Activated naive CD4-positive, alpha-beta T cell treated with anti-CD3 and anti-CD28 coated beads, Interleukin-2, amount 50 U/mL, for 16 hours (primary cell): ENCODE results near the gene SAPCD2.

Experiments
- DNase-seq: peaks from one replicate; pipeline ENCODE4 v3.0.0-alpha.2; 2020

SAPCD2 gene

DNA sequence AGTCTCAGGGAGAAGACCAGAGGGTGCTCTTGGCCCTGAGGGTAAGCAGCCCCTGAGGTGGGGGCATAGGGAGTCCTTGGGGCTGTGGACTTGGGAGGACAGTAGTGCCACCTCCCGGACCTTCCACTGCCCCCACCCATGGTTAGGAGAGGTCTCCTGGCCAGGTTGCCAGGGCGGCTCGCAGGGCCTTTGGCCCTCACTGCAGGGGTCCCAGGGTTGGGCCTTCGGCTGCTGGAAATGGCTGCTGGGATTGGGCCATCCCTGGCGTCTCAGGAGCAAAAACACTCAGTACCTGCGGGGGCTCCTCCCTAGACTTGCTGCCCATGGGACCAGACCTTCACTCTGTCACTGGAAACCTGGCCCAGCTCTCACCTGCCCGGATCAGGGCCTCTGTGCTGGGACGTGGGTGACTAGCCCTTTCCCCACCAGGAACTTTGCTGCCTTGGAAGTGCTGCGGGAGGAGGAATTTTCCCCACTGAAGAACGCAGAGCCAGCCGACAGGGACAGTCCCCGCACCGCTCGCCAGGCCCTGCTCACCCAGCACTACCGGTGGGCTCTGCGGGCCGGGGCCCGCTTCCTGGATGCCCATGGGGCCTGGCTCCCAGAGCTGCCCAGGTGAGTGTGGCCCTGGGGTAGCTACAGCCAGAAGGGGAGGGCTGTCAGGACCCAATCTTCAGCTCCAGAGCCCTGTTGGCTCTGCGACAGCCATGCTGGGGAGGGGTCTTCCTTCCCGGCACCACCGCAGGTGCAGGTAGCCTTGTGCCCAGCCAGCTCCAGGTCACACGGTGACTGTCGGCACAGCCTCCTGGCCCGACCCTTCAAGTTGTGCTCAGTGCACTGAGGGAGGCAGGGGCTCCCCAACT lies 10.1 kb upstream of the SAPCD2 start:
- DNase-seq, result no peak

DNA sequence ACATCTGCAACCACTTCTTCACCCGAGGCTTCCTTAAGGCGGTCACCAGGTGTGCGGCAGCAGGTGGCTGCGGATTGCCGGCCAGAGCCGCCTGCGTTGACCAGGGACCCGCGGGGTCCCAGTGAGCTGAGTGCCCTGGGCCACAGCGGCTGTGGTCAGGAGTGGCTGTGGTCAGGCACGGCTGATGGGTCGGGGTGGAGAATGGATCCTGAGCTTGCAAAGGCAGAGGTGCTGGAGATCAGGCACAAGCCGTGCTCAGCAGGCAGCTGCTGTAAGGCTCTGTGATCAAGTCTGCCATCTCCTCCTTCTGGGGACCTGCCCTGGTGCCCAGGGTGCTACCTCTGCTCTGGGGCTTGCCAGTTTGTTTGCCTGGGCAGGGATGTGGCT lies 9.0 kb upstream of the SAPCD2 start:
- DNase-seq, result no peak

DNA sequence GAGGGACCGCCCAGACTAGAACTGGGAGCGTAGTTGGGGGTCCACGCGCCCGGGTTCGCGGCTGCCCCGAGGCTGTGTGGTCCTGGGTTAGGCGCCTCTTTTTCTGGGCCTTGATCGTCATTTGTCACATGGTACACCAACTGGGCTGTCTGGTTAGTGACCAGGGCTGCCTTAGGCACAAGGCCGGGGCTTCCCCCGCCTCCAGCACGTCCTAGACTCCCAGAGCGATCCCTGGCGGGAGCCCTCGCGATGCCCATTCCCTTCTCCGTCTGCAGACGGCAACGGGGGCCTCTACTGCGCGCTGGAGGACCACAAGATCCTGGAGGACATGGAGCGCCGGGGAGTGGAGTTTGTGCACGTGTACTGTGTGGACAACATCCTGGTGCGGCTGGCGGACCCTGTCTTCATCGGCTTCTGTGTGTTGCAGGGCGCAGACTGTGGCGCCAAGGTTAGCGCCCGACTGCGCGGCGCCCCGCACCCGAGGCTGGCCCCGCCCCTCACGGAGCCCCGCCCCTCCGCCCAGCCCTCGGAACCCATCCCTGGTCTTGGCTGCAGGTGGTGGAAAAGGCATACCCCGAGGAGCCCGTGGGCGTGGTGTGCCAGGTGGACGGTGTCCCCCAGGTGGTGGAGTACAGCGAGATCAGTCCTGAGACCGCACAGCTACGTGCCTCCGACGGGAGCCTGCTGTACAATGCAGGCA lies 8.5 kb upstream of the SAPCD2 start:
- no peak for DNase-seq

DNA sequence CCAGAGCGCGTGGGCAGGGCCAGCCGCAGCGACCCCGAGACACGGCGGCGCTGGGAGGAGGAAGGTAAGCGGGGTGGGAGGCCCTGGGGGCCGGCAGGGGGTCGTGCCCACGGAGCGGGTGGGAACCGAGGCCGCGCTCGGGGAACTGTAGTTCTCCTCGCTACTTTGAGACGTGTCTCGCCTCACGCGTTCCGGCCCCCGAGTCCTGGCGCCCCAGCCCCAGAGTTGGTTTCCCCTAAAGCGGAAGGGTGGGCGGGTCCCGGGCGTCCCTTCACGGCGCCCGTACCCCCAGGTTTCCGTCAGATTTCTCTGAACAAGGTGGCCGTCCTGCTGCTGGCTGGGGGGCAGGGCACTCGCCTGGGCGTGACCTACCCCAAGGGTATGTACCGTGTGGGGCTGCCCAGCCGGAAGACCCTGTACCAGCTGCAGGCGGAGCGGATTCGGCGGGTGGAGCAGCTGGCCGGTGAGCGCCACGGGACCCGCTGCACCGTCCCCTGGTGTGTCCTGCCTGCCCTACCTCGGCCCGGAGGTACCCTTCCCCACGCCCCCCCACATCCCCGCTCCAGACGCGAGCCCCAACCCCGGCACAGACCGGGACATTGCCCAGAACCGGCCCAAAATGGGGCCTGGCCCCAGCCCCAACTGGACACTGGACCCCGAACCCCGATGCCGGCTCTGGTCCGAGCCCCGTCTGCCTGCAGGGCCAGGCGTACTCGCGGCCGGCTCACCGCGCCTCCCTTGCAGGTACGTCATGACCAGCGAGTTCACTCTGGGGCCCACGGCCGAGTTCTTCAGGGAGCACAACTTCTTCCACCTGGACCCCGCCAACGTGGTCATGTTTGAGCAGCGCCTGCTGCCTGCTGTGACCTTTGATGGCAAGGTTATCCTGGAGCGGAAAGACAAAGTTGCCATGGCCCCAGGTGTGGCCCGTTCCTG lies 7.7 kb upstream of the SAPCD2 start:
- DNase-seq, result peak; percentile 30

DNA sequence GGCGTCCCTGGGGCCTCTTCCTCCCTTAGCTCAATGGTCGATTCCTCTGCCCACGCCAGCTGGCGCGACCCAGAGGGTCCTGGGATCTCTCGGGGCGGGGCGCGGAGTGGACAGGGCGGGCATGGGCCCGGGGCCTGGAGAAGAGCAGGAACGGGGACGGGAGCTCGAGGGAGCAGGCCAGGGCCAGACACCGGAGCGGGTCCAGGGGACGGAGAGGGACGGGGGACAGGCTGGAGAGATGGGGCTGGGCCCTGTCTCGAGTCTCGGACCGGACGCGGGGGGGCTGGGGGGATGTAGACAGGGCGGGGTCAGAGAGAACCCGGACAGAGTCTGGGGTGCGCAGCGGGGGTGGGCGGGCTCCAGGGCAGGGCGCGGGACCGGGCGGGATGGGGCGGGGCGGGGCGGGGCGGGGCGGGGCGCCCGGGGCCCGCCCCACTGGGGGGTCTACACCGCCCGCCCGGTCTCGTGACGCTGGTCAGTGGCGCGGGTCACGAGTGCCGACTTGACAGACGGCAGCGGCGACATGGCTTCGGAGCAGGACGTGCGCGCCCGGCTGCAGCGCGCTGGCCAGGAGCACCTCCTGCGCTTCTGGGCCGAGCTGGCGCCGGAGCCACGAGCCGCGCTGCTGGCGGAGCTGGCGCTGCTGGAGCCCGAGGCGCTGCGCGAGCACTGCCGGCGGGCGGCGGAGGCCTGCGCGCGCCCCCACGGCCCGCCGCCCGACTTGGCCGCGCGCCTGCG lies 6.8 kb upstream of the SAPCD2 start, which contains the start of gene UAP1L1:
TSS of gene UAP1L1 (plus strand) at position 508 of the 738 bp plus-strand sequence. CDS start at position 524, 16 bp downstream.
- peak; percentile 45 for DNase-seq

DNA sequence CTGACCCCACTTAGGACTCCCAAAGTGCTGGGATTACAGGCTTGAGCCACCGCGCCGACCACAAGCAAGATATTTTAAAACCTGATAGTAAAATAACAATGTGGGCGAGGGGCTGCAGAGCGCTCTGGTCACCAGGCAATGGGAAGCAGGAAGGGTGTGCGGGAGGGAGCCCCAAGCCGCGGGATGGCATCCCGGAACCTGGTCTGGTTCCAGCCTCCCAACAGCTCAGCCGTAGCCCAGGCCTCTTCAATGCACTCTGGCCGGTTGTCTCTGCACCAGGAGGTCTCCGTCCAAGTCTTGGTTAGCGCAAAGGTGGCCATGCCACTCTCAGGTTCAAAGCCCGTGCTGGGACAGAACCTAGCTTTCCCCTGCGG lies 6.3 kb upstream of the SAPCD2 start:
- no peak for DNase-seq

DNA sequence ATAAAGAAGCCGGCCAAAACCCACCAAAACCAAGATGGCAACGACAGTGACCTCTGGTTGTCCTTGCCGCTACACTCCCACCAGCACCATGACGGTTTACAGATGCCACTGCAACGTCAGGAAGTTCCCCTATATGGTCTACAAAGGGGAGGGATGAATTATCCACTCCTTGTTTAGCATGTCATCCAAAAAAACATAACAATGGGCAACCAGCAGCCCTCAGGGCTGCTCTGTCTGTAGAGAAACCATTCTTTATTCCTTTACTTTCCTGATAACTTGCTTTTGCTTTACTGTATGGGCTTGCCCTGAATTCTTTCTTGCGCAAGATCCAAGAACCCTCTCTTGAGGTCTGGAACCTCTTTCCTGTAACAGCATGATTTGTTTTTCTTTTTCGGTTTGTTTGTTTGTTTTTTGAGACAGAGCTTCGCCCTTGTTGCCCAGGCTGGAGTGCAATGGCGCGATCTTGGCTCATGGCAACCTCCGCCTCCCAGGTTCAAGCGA lies 5.0 kb upstream of the SAPCD2 start:
- no peak for DNase-seq

DNA sequence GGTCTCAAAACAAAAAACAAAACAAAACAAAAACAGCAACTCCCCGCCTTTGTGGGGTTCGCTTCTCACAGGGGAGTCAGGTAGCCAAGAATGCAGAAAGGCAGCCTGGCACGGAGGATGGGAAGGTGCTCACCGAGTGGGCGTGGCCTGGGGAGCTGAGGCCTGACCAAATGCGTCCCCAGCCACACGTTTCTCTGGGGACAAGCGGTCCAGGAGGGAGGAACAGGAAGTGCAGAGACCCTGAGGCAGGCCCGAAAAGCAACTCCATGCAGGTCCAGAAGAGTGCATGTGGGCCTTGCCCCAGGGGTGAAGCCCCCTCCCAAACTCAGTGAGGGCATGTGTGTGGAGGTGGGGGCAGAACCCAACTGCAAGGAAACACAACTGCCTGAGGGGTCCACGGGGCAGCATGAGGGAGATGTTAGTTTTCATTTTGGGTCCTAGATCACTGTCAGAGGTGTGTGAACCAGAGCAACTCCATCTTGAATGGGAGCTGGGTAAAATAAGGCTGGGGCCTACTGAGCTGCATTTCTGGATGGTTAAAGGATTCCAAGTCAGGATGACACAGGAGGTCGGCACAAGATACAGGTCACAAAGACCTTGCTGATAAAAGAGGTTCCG lies 4.4 kb upstream of the SAPCD2 start:
- DNase-seq, result no peak

DNA sequence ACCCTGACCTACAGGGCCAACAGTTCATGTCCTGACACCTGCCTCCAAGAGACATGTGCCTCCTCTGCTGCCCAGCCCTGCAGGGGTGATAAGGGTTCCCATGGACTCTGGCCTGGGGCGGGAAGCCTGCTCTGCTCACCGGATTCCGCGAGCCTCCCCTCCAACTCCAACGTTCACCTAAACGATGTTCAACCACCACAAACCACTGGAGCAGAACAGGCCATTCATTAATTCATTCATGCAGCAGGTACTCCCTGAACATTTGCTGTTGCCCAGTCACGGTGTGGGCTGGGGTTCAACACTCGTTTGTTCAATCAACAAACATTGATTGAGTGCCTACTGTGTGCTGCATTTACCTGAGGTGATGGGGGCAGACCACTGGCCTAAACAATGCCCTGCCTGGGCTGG lies 3.6 kb upstream of the SAPCD2 start:
- no peak for DNase-seq

DNA sequence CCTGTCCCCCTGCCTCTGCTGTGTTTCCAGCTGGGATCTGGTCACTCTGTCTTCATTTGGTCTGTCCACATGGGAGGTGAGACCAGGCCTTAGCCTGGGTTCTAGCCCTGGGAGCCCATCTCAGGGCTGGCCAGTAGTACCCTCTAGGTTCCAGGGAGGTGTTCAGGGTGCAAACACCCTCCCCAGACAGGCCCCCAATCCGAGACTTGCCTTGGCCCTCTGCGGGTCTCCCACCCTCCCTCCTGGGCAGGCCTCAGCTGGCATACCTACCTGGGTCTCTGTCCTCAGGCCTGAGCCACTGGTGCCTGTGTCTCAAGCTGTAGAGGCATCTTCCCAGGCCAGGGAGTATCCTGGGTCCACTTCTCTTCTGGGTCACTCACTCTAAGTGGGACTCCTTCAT lies 925 bp upstream of the SAPCD2 start:
- no peak for DNase-seq

DNA sequence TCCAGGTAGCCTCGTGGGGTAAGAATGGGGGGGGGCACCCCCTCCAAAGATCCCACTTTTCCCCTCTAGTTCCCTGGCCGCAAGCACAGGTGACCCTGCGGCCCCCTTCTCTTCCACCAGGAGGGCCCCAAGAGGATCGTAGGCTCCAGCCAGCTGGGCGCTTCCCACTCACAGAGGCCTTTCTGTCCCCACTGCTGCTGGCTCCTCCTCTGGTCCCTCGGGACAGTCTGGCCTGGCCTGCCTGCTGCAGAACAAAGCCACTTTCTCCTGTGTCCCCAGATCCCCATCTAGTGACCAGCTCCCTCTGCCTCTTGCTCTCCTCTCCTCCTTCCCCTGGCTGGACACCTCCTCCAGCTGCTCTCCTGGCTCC lies 534 bp upstream of the SAPCD2 start:
- DNase-seq, result no peak

DNA sequence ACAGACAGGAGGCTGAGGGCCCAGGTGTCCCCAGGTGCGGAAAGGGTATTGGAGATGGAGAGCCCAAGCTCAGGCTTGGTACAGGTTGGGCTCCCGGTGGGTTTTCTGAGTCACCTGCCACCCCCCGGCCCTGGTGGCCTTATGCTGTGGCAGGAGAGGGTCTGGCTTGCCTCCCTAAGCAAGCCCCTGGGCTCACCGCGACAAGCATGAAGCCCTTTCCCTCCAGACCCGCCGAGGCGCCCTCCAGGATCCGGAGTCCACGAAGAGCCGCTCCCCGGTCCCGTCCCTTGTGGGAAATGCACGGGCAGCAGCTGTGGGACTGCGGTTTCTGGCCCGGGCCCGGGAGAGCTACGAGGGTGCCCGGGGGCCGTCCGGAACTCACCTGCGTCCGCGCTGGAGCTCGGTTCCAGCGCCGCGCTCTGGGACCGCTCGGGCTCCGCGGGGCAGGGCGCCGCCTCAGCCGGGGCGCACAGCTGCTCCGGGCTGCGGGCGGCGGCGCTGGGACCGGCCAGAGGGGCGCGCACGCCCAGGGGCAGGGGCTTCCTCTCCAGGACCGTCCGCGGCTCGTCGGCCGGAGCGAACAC lies 757 bp downstream of the SAPCD2 start:
- no peak for DNase-seq

DNA sequence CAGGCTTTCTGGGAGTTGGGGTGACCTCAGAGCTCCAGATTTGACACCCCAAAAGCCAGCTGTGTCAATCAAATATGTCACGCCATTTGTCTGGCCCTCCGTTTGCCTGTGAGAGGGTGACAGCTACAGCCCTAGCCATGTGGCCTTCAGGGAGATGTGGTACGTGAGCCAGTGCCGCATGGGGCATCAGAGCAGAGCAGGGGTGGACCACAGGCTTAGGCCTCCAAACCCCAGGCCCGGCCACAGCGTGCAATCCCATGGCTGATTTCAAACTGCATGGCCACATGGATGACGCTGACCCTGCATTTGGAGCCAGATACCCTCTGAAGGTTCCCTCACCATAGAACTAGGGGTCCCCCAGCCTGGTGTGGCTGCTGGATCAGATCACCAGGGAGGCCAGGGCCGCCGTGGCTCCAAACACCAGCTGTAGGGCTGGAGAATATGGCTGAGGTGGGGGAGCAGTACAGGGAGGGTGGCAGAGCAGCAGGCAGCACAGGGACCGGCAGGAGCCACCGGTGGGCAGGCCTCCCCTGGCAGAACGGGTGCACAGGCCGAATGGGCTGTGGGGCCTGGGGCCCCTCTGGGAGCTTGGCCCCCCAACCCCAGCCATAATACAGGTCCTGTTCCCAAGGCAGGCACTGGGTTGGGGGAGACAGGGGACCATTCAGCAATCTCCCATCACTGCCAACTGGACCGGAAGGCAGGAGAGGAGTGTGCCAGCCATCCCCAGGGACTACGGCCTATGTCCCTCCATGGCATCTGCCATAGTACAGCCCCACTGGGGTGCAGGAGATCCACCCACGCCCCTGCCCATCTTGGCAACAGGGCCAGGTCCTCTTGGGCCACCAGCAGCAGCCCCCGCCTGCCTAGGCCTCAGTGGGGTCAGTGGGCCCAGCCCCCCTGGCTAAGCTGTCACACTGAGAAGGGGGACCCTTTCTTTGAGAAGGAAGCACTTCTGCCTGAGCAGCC lies 1.5 kb downstream of the SAPCD2 start:
- DNase-seq, result no peak

DNA sequence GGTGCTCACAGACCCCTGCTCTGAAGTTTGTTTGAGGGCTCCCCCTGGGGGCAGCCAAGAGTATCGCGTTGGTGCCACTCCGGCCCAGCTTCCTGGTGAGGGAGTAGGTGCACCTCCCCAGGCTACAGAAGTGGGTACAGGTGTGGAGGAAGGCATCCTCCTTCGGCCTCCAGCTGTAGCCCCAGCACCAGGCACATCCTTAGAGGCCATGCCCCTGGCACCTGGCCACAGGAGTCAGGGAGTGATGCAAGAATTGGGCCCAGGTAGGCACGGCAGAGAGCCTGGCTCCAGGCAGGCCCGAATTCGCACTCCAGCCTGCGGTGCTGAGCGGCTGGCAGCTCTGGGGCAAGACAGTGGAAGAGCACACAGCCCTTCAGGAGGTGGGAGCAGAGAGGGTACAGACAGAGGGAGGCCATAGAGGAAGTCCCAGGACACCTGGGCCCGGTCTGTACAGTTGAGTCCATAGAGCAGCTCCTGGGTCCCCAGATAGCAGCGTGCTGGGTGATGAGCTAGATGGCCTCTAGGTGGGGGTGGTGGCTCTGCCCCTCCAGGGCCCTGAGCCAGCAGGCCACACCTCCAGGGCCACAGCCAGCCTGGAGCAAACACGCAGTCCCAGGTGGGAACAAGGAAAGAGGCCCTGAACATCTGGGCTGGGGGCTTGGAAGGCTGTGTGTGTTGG lies 2.4 kb downstream of the SAPCD2 start:
- DNase-seq, result peak; percentile 86

DNA sequence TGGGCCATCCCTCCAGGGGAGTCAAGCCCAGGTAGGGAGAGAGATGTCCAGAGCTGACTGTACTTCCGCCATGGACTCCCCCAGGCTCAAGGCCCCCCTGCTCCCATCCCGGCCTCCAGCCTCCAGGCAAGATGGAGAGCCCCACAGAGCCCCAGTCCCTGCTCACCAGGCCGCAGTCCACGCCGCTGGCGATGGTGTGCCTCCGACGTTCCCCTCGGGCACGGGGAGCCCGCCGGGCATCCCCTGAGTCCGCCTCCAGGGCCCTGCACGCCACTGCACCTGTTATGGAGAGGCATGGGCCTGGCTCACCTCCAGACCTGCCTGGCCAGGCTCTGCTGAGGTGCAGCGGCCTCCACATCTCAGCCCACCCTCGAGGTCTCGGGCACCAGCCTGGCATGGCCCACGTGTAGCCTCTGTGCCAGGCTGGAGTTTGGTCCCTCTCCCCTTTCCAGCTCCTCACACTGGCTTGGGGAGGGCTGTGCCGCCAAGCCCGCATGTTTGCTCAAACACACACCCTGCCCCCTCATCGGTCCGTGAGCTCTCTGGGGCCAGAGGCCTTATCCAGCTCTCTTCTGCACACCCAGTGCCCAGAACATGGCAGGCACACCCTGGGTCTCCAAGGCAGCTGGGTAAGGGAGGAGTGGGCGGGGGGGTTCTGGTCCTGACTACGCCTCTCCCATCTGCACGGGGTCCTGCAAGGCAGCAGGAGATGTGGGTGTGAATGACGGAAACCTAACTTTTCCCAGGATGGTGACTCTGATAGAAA lies 4.1 kb downstream of the SAPCD2 start:
- no peak for DNase-seq

DNA sequence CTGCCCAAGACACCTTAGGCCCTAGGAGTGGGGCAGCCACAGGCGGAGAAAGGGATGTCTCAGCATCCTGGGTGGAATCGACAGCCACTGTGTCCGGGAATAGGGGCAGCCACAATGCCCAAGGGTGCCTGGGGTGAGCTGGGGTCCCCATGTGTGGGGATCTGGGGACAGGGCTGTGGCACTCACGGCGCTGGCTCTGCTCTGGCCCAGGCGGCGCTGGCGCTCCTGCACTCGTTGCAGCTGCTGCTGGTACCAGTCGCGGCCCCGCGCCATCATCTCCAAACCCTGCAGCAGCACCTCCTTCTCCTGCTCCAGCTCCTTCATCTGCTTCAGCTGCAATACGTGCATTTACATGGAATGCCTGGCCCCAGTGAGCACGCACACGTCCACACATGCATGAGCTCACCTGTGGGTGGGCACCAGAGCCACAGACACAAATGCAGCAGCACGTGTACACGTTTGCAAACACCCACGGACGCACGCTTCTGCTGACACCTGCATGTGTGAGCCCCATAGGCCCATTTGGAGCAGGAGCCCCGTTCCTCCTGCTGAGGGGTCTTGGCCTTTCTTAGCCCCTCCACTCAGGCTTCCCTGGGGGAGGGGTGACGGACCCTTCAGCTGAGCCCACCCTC lies 4.9 kb downstream of the SAPCD2 start:
- no peak for DNase-seq

DNA sequence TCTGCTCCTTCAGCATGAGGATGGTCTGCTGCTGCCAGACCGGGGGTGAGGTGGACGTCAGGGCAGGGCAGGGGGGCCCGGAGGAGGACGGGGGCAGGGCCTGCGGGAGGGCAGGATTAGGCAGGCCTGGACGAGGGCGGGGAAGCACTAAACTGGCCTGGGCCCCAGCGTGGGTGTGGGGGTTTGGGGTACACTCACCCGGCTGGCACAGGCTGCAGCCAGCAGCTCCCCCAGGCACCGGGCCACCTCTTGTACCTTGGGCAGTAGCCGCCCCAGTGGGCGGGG lies 5.5 kb downstream of the SAPCD2 start:
- DNase-seq, result no peak

DNA sequence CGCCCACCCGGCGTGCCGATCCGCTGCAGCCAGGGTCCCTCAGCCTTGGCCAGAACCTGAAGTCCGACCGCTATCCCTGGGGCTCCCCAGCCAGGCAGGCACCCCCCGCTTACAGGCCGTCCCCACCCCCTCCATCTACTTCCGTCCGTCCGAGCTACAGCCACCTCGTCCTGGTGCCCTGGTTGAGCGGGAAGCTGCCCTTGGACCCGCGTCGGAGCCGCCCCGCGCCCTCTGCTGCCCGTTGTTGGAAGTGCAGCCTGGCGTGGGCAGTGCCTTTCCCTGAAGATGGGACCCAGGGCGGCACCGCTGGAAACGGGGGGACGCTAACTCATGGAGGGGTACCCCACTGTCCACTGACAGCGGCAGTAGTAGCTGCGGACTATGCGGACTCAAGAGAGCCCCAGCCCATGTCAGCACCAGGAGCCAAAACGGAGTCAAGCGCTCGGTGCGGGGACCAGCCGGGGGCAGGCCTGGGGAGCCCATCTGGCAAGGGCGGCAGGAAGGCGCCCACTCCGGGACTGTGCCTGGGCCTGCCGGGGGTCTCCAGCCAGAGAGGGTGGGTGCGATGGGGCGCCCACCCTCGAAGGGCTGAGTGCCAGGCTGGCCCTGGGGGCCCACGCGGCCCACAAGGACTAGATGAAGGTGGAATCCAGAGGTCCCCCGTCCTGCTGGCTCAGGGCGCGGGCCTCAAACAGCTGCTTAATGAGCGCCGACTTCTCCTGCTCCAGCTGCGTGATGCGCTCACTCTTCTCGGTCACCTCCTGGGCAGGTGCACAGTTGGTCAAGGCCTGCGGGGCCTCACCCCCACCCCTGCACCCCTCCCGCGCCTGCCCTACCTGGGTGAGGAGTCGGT lies 6.1 kb downstream of the SAPCD2 start:
- DNase-seq, result peak; percentile 68
